ENCODE measurements around the gene FUT8. TPM values are rescaled to one million over a fixed set of nuclear protein-coding genes. Genes with fewer than 3 reads are reported as not detected.

FUT8 gene
- total and polyA plus RNA-seq, 4 donors, result 1.1 to 14.1 (median 4.0) TPM

- TF ChIP-seq ATF3 (IDR thresholded peaks at IDR 0.05) (no peak), GABPA (IDR thresholded peaks at IDR 0.05 in 1 of 2, conservative IDR thresholded peaks at IDR 0.05 in 1 of 2) (no peak), HNF4G (IDR thresholded peaks at IDR 0.05) (no peak), YY1 (IDR thresholded peaks at IDR 0.05) (no peak), HNF4A (conservative IDR thresholded peaks at IDR 0.05) (no peak), FOXA2 (IDR thresholded peaks at IDR 0.05) (no peak)
Observed at GRCh38 chr14:65408113-65408512, 4.4 kb upstream of the FUT8 start (continued).

DNA sequence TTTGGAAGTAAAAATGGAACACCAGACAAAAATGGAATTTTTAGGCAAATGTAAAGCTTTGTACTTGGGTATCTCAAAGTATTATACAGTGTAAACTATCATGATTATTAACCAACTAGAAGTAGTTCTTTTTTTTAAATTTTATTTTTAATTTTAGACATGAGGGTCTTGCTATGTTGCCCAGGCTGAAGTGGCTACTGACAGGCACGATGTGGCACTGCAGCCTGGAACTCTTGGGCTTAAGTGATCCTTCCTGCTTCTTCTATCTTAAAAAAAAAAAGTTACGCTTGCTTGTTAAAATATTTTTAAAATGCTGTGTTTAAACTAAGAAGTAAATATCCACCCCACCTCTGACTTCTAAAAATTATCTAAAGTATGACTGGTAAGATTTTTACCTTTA, 1.9 kb upstream of the FUT8 start:
- Histone ChIP-seq H3K4me1 (ENCODE audit: control insufficient read depth in 4 of 4, insufficient read depth in 4 of 4, low read length in 3 of 4) (peaks cover 0 to 22% (median 10%) of the 10 kb centered on the region in 4 donors), H3K9me3 (ENCODE audit: control insufficient read depth in 4 of 4, low read length in 3 of 4) (no peaks in the 10 kb centered on the region), H3K9ac (ENCODE audit: low read depth in 1 of 2, low read length in 2 of 2) (no peak overlapping the region), H3K27ac (ENCODE audit: low read depth in 1 of 2, low read length in 2 of 2) (no peak overlapping the region), H3K4me3 (ENCODE audit: low read depth in 1 of 3, low read length in 3 of 3) (no peak overlapping the region), H3K27me3 (ENCODE audit: control insufficient read depth in 4 of 4, insufficient read depth in 4 of 4, low read length in 3 of 4) (no peaks in the 10 kb centered on the region), H3K36me3 (ENCODE audit: control insufficient read depth in 4 of 4, insufficient read depth in 3 of 4, low read depth in 1 of 4, low read length in 3 of 4) (no peaks in the 10 kb centered on the region)
- TF ChIP-seq EGR1 (IDR thresholded peaks at IDR 0.05; ENCODE audit: low read depth in 2 of 2) (no peak), HNF4A (conservative IDR thresholded peaks at IDR 0.05) (no peak), FOXA1 (IDR thresholded peaks at IDR 0.05) (no peak), NR2F2 (IDR thresholded peaks at IDR 0.05) (no peak), GABPA (IDR thresholded peaks at IDR 0.05 in 1 of 2, conservative IDR thresholded peaks at IDR 0.05 in 1 of 2) (no peak), CTCF (IDR thresholded peaks at IDR 0.05; ENCODE audit: low read depth, low read length, missing input control) (no peak), ZBTB33 (IDR thresholded peaks at IDR 0.05) (no peak), RXRA (IDR thresholded peaks at IDR 0.05) (no peak)
- TF ChIP-seq, protein P1, sequence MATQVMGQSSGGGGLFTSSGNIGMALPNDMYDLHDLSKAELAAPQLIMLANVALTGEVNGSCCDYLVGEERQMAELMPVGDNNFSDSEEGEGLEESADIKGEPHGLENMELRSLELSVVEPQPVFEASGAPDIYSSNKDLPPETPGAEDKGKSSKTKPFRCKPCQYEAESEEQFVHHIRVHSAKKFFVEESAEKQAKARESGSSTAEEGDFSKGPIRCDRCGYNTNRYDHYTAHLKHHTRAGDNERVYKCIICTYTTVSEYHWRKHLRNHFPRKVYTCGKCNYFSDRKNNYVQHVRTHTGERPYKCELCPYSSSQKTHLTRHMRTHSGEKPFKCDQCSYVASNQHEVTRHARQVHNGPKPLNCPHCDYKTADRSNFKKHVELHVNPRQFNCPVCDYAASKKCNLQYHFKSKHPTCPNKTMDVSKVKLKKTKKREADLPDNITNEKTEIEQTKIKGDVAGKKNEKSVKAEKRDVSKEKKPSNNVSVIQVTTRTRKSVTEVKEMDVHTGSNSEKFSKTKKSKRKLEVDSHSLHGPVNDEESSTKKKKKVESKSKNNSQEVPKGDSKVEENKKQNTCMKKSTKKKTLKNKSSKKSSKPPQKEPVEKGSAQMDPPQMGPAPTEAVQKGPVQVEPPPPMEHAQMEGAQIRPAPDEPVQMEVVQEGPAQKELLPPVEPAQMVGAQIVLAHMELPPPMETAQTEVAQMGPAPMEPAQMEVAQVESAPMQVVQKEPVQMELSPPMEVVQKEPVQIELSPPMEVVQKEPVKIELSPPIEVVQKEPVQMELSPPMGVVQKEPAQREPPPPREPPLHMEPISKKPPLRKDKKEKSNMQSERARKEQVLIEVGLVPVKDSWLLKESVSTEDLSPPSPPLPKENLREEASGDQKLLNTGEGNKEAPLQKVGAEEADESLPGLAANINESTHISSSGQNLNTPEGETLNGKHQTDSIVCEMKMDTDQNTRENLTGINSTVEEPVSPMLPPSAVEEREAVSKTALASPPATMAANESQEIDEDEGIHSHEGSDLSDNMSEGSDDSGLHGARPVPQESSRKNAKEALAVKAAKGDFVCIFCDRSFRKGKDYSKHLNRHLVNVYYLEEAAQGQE (IDR thresholded peaks at IDR 0.05), result no peak
- TF ChIP-seq, protein P2, sequence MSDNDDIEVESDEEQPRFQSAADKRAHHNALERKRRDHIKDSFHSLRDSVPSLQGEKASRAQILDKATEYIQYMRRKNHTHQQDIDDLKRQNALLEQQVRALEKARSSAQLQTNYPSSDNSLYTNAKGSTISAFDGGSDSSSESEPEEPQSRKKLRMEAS (IDR thresholded peaks at IDR 0.05), result no peak
- WGBS, result 96% methylated on average over 2 of the region's 2 CpGs
- DNase-seq (ENCODE audit: low spot score), result no peak

Measured in liver (tissue), 9 donors.